MCF 10A (cell line): Measurements from ENCODE around the gene TBC1D3I. TPM values are rescaled to one million over a fixed set of nuclear protein-coding genes. Genes with fewer than 3 reads are reported as not detected.

ENCODE experiments used
- total RNA-seq: library from RNA; stranded (reverse); gene quantifications from 2 replicates; pipeline ENCODE4 v1.2.3, GENCODE V29; 2022

TBC1D3I gene
- total RNA-seq, 1 experiment from 2014 or later: 1.1 TPM

Other genes with a start within 250 kb of the TBC1D3I start
- gene CCL23, start 246.6 kb downstream of the TBC1D3I start, total RNA-seq: not detected in 2 replicates
- gene CCL18, start 200.3 kb downstream of the TBC1D3I start, total RNA-seq: not detected in 2 replicates
- gene CCL3, start 174.4 kb downstream of the TBC1D3I start, total RNA-seq: not detected in 2 replicates
- not detected in 2 replicates for gene CCL4, start 160.7 kb downstream of the TBC1D3I start, total RNA-seq
- 12.5 and 14.9 TPM in 2 replicates for gene TBC1D3B, start 87.9 kb downstream of the TBC1D3I start, total RNA-seq
- not detected in 2 replicates for gene CCL3L1, start 67.8 kb downstream of the TBC1D3I start, total RNA-seq
- not detected in 2 replicates for gene CCL4L2, start 53.5 kb downstream of the TBC1D3I start, total RNA-seq
- gene TBC1D3G, start 59.3 kb upstream of the TBC1D3I start, total RNA-seq: 0.86 TPM in 1 of 2 replicates, not detected in the other
- gene TBC1D3H, start 123.9 kb upstream of the TBC1D3I start, total RNA-seq: not detected in 2 replicates
- gene ZNHIT3, start 222.1 kb upstream of the TBC1D3I start, total RNA-seq: 33.9 and 35.5 TPM in 2 replicates